ENCODE results near the gene SPC25.

Gene SPC25

DNA sequence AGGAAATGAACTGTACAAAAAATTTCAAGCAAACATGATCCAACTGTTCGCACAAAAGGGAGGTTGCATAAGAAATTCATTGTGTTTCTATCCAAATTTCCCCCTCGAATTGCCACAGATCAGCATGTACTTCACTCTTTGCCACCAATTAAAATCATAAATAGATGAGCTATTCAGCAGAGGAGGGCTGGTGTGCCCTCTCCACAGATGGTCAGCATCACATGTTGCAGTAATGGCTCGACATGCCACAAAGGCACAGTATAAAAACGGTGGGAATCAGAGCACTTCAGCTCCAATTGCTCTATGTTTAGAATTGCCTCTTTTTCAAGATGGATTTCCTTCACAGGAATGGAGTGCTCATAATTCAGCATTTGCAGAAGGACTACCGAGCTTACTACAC is 10.8 kb upstream of the SPC25 start, which contains the start of gene G6PC2:
Gene G6PC2 (plus strand): TSS at position 289 of the 400 bp plus-strand sequence. CDS start 41 bp downstream, at position 330.
- Histone ChIP-seq H3K9me3 (ENCODE audit: insufficient read depth, low read length) (no peaks in the 10 kb centered on the region), H3K9ac (ENCODE audit: low read length) (no peak within 1 kb of the TSS), H2AFZ (ENCODE audit: low read depth, low read length) (no peak within 1 kb of the TSS), H3K4me1 (ENCODE audit: low read length) (no peaks in the 10 kb centered on the region), H4K20me1 (ENCODE audit: insufficient read depth, low read length) (no peaks in the 10 kb centered on the region), H3K4me2 (ENCODE audit: low read length) (no peak within 1 kb of the TSS), H3K4me3 (ENCODE audit: low read length) (no peak within 1 kb of the TSS), H3K27me3 (ENCODE audit: low read depth, low read length) (0 out of 2 replicates have a peak, but pooled peaks cover 7% of the 10 kb centered on the region), H3K27ac (ENCODE audit: low read length) (no peak within 1 kb of the TSS), H3K36me3 (replicated peaks; ENCODE audit: low read depth, low read length) (no peaks in the 10 kb centered on the region), H3K79me2 (ENCODE audit: low read length) (no peaks in the 10 kb centered on the region)
- TF ChIP-seq EZH2phosphoT487 (IDR thresholded peaks at IDR 0.05; ENCODE audit: low read depth) = no peak
- TF ChIP-seq, protein P1, sequence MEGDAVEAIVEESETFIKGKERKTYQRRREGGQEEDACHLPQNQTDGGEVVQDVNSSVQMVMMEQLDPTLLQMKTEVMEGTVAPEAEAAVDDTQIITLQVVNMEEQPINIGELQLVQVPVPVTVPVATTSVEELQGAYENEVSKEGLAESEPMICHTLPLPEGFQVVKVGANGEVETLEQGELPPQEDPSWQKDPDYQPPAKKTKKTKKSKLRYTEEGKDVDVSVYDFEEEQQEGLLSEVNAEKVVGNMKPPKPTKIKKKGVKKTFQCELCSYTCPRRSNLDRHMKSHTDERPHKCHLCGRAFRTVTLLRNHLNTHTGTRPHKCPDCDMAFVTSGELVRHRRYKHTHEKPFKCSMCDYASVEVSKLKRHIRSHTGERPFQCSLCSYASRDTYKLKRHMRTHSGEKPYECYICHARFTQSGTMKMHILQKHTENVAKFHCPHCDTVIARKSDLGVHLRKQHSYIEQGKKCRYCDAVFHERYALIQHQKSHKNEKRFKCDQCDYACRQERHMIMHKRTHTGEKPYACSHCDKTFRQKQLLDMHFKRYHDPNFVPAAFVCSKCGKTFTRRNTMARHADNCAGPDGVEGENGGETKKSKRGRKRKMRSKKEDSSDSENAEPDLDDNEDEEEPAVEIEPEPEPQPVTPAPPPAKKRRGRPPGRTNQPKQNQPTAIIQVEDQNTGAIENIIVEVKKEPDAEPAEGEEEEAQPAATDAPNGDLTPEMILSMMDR (IDR thresholded peaks at IDR 0.05; ENCODE audit: low read depth, low read length) = no peak

- Histone ChIP-seq H3K4me3 (ENCODE audit: low read length) (no peak overlapping the region), H3K4me1 (ENCODE audit: low read length) (no peaks in the 10 kb centered on the region), H2AFZ (ENCODE audit: low read depth, low read length) (no peak overlapping the region), H3K9me3 (ENCODE audit: insufficient read depth, low read length) (no peaks in the 10 kb centered on the region), H4K20me1 (ENCODE audit: insufficient read depth, low read length) (no peaks in the 10 kb centered on the region), H3K9ac (ENCODE audit: low read length) (no peak overlapping the region), H3K4me2 (ENCODE audit: low read length) (no peak overlapping the region), H3K27ac (ENCODE audit: low read length) (no peak overlapping the region), H3K79me2 (ENCODE audit: low read length) (no peaks in the 10 kb centered on the region), H3K36me3 (replicated peaks; ENCODE audit: low read depth, low read length) (no peaks in the 10 kb centered on the region), H3K27me3 (ENCODE audit: low read depth, low read length) (no peaks in the 10 kb centered on the region)
- TF ChIP-seq, protein P1 (IDR thresholded peaks at IDR 0.05; ENCODE audit: low read depth, low read length) = no peak
- no peak for TF ChIP-seq EZH2phosphoT487 (IDR thresholded peaks at IDR 0.05; ENCODE audit: low read depth)
These were observed 7.2 kb upstream of the SPC25 start for GRCh38 chr2:168897449-168897848.

GRCh38 chr2:168896783-168897182 is 6.6 kb upstream of the SPC25 start:
- no peaks in the 10 kb centered on the region for H3K36me3 ChIP-seq (replicated peaks; ENCODE audit: low read depth, low read length)
- H3K4me1 ChIP-seq (ENCODE audit: low read length) = no peaks in the 10 kb centered on the region
- no peaks in the 10 kb centered on the region for H3K27me3 ChIP-seq (ENCODE audit: low read depth, low read length)
- no peak overlapping the region for H2AFZ ChIP-seq (ENCODE audit: low read depth, low read length)
- no peaks in the 10 kb centered on the region for H3K79me2 ChIP-seq (ENCODE audit: low read length)
- no peaks in the 10 kb centered on the region for H3K9me3 ChIP-seq (ENCODE audit: insufficient read depth, low read length)
- no peak overlapping the region for H3K4me3 ChIP-seq (ENCODE audit: low read length)
- no peak overlapping the region for H3K9ac ChIP-seq (ENCODE audit: low read length)
- no peak overlapping the region for H3K27ac ChIP-seq (ENCODE audit: low read length)
- TF ChIP-seq EZH2phosphoT487 (IDR thresholded peaks at IDR 0.05; ENCODE audit: low read depth) = no peak
- TF ChIP-seq, protein P1 (IDR thresholded peaks at IDR 0.05; ENCODE audit: low read depth, low read length) = no peak
- H4K20me1 ChIP-seq (ENCODE audit: insufficient read depth, low read length) = no peaks in the 10 kb centered on the region
- H3K4me2 ChIP-seq (ENCODE audit: low read length) = no peak overlapping the region

GRCh38 chr2:168895771-168896170 is 5.5 kb upstream of the SPC25 start:
- H3K4me2 ChIP-seq (ENCODE audit: low read length) = no peak overlapping the region
- H3K36me3 ChIP-seq (replicated peaks; ENCODE audit: low read depth, low read length) = no peaks in the 10 kb centered on the region
- TF ChIP-seq, protein P1 (IDR thresholded peaks at IDR 0.05; ENCODE audit: low read depth, low read length) = no peak
- no peak for TF ChIP-seq EZH2phosphoT487 (IDR thresholded peaks at IDR 0.05; ENCODE audit: low read depth)
- peaks cover 2% of the 10 kb centered on the region for H3K4me1 ChIP-seq (ENCODE audit: low read length)
- H3K79me2 ChIP-seq (ENCODE audit: low read length) = no peaks in the 10 kb centered on the region
- no peaks in the 10 kb centered on the region for H4K20me1 ChIP-seq (ENCODE audit: insufficient read depth, low read length)
- no peak overlapping the region for H2AFZ ChIP-seq (ENCODE audit: low read depth, low read length)
- H3K4me3 ChIP-seq (ENCODE audit: low read length) = no peak overlapping the region
- H3K27me3 ChIP-seq (ENCODE audit: low read depth, low read length) = no peaks in the 10 kb centered on the region
- H3K9me3 ChIP-seq (ENCODE audit: insufficient read depth, low read length) = no peaks in the 10 kb centered on the region
- no peak overlapping the region for H3K27ac ChIP-seq (ENCODE audit: low read length)
- no peak overlapping the region for H3K9ac ChIP-seq (ENCODE audit: low read length)
